Measurements from ENCODE around the gene SVEP1.

- no peak for TF ChIP-seq CTCF (IDR thresholded peaks at IDR 0.05; ENCODE audit: insufficient read depth, low read length, poor library complexity, severe bottlenecking)
- no peak for TF ChIP-seq EZH2phosphoT487 (conservative IDR thresholded peaks at IDR 0.05; ENCODE audit: low read length)
Measured at GRCh38 chr9:110334871-110335270, 244.7 kb downstream of the SVEP1 start.
